Neural cell (in vitro differentiated cells): Measurements from ENCODE around the gene SELENOI.

ENCODE experiments used
- CTCF ChIP-seq: fragments of 450-650 bp; IDR thresholded peaks from 2 replicates; pipeline ENCODE4 v1.5.1; 2014; ENCODE audit warnings: antibody characterized with exemption, mild to moderate bottlenecking, moderate library complexity; ENCODE audit not compliant: poor library complexity, severe bottlenecking
- EP300 ChIP-seq: fragments of 450-650 bp; conservative IDR thresholded peaks from 2 replicates; pipeline ENCODE4 v1.6.1; 2014; ENCODE audit warnings: antibody characterized with exemption, mild to moderate bottlenecking, moderate library complexity; ENCODE audit not compliant: poor library complexity, severe bottlenecking
- MXI1 ChIP-seq: fragments of 450-650 bp; conservative IDR thresholded peaks from 2 replicates; pipeline ENCODE4 v1.6.1; 2014; ENCODE audit warnings: antibody characterized with exemption, mild to moderate bottlenecking; ENCODE audit not compliant: poor library complexity, severe bottlenecking
- POLR2AphosphoS5 ChIP-seq: IDR thresholded peaks from 2 replicates; pipeline ENCODE4 v1.6.1; 2012
- REST ChIP-seq: IDR thresholded peaks from 2 replicates; pipeline ENCODE4 v1.6.1; 2012; ENCODE audit warnings: borderline replicate concordance
- SMC3 ChIP-seq: fragments of 450-650 bp; conservative IDR thresholded peaks from 2 replicates; pipeline ENCODE4 v1.6.1; 2014; ENCODE audit warnings: antibody characterized with exemption, mild to moderate bottlenecking, moderate library complexity; ENCODE audit not compliant: poor library complexity
- TAF1 ChIP-seq: IDR thresholded peaks from 2 replicates; pipeline ENCODE4 v1.6.1; 2012; ENCODE audit warnings: low read depth

GRCh38 chr2:26387189-26387588 lies 41.2 kb downstream of the SELENOI start:
- no peak for TF ChIP-seq CTCF
- no peak for TF ChIP-seq REST
- TF ChIP-seq POLR2AphosphoS5: no peak
- TF ChIP-seq TAF1: no peak
- TF ChIP-seq EP300: no peak
- TF ChIP-seq SMC3: no peak
- no peak for TF ChIP-seq MXI1
